HepG2 (cell line): ENCODE results near the gene PLPPR3. TPM values are rescaled to one million over a fixed set of nuclear protein-coding genes. Genes with fewer than 3 reads are reported as not detected.
A peak's percentile ranks its signal among the peaks of the same experiment; 100 is the strongest.

Source experiments
- ATF3 ChIP-seq: sonication (generic); formaldehyde crosslinking; IDR thresholded peaks from 2 replicates; pipeline ENCODE4 v1.4.0; 2020; ENCODE audit warnings: missing genetic modification reagents
- ATF7 ChIP-seq, 2 experiments: fragments of 450-650 bp in 1 of 2; sonication (generic) in 1 of 2; formaldehyde crosslinking in 1 of 2; IDR thresholded peaks; 2 replicates each; pipeline versions ENCODE4 v1.4.0 to v1.6.1; 2016 to 2020; ENCODE audit warnings: antibody characterized with exemption in 1 of 2, mild to moderate bottlenecking in 1 of 2, missing genetic modification reagents in 1 of 2
- DNMT1 ChIP-seq: sonication (generic); formaldehyde crosslinking; IDR thresholded peaks from 2 replicates; pipeline ENCODE4 v1.5.1; 2020; ENCODE audit warnings: mild to moderate bottlenecking, missing genetic modification reagents
- HIC2 ChIP-seq: sonication (generic); formaldehyde crosslinking; IDR thresholded peaks from 2 replicates; pipeline ENCODE4 v1.9.0; 2022; ENCODE audit warnings: low read depth, missing genetic modification reagents
- KMT2B ChIP-seq: IDR thresholded peaks from 2 replicates; pipeline ENCODE4 v1.6.1; 2016; ENCODE audit warnings: missing genetic modification reagents, missing compliant biosample characterization
- MTA1 ChIP-seq: sonication (generic); formaldehyde crosslinking; IDR thresholded peaks from 2 replicates; pipeline ENCODE4 v1.4.0; 2020; ENCODE audit warnings: missing genetic modification reagents, mild to moderate bottlenecking, borderline replicate concordance
- RORA ChIP-seq: sonication (generic); formaldehyde crosslinking; IDR thresholded peaks from 2 replicates; pipeline ENCODE4 v1.5.0; 2020; ENCODE audit warnings: mild to moderate bottlenecking, missing genetic modification reagents, moderate library complexity
- ZBED4 ChIP-seq: sonication (generic); formaldehyde crosslinking; IDR thresholded peaks from 2 replicates; pipeline ENCODE4 v1.4.0; 2020; ENCODE audit warnings: missing genetic modification reagents, borderline replicate concordance
- ZNF121 ChIP-seq: sonication (generic); formaldehyde crosslinking; IDR thresholded peaks from 2 replicates; pipeline ENCODE4 v1.5.0; 2020; ENCODE audit warnings: mild to moderate bottlenecking, missing genetic modification reagents
- ZNF207 ChIP-seq: fragments of 450-650 bp; IDR thresholded peaks from 2 replicates; pipeline ENCODE4 v1.6.1; 2016; ENCODE audit warnings: antibody characterized with exemption, borderline replicate concordance
- ZNF292 ChIP-seq: sonication (generic); formaldehyde crosslinking; IDR thresholded peaks from 2 replicates; pipeline ENCODE4 v1.8.1; 2022; ENCODE audit warnings: mild to moderate bottlenecking, low read depth, missing genetic modification reagents, borderline replicate concordance
- ZNF407 ChIP-seq: sonication (generic); formaldehyde crosslinking; IDR thresholded peaks from one replicate; pipeline ENCODE4 v1.5.1; 2020; ENCODE audit warnings: mild to moderate bottlenecking, missing genetic modification reagents; ENCODE audit errors: not compliant biosample characterization
- ZNF572 ChIP-seq: sonication (generic); formaldehyde crosslinking; IDR thresholded peaks from 2 replicates; pipeline ENCODE4 v1.5.1; 2020; ENCODE audit warnings: mild to moderate bottlenecking, missing genetic modification reagents
- ZNF678 ChIP-seq: sonication (generic); formaldehyde crosslinking; IDR thresholded peaks from 2 replicates; pipeline ENCODE4 v1.4.0; 2020; ENCODE audit warnings: mild to moderate bottlenecking, missing genetic modification reagents
- polyA plus RNA-seq, 8 experiments: library from polyadenylated mRNA; depleted of rRNA in 3 of 8; stranded (reverse) in 7 of 8; unstranded in 1 of 8; fragments of >200 nt; fragmentation: Illumina TruSeq in 4 of 8; extraction: Trizol in 4 of 8; gene quantifications; 2 replicates each; pipeline versions ENCODE4 v1.2.1 to v1.2.3, GENCODE V29; 2011 to 2016; ENCODE audit warnings: low read depth in 4 of 8, missing spikeins in 1 of 8, mixed read lengths in 1 of 8; ENCODE audit not compliant: insufficient read depth in 1 of 8
- total RNA-seq, 5 experiments: library from RNA; depleted of rRNA; stranded (reverse); fragments of >200 nt; fragmentation: Illumina TruSeq; extraction: Trizol; gene quantifications; 2 replicates each; pipeline ENCODE4 v1.2.3, GENCODE V29; 2016; ENCODE audit warnings: low read depth in 1 of 5

Gene PLPPR3
- total and polyA plus RNA-seq, 2 of the 13 experiments (the other 11 are each of a cell fraction or from before 2014, with no cell fraction given), result 0.07 to 0.16 TPM

- TF ChIP-seq ZBED4 (no peak), ZNF292 (CRISPR knock-in tag) (no peak; the same call in 1 of the 2 replicates), ATF7 (IDR thresholded peaks at IDR 0.05) (no peak), ATF7 (CRISPR knock-in tag; IDR thresholded peaks at IDR 0.05) (no peak), MTA1 (CRISPR knock-in tag) (peak; percentile 71; the same call in 1 of the 2 replicates), HIC2 (CRISPR knock-in tag) (no peak), DNMT1 (CRISPR knock-in tag) (no peak), KMT2B (CRISPR knock-in tag) (no peak), ZNF572 (CRISPR knock-in tag) (no peak), ZNF678 (CRISPR knock-in tag) (no peak), ZNF121 (CRISPR knock-in tag) (0 out of 2 replicates have a peak, but pooled peaks have one; percentile 22), ATF3 (CRISPR knock-in tag) (no peak), ZNF207 (no peak), ZNF407 (CRISPR knock-in tag) (no peak), RORA (CRISPR knock-in tag) (no peak)
These were observed 39.4 kb downstream of the PLPPR3 start (continued) for GRCh38 chr19:782185-782877.
